H1 (cell line): Measurements from ENCODE around the gene CCDC80.

Experiments used
- GABPA ChIP-seq: IDR thresholded peaks from 2 replicates; pipeline ENCODE4 v1.6.1; 2011; ENCODE audit warnings: mild to moderate bottlenecking, low read length, moderate library complexity, borderline replicate concordance; ENCODE audit not compliant: insufficient read depth
- RFX5 ChIP-seq: IDR thresholded peaks from 2 replicates; pipeline ENCODE4 v1.6.1; 2011; ENCODE audit warnings: low read depth, low read length, improper control_type of control experiment, borderline replicate concordance
- SIN3A ChIP-seq, 2 experiments: IDR thresholded peaks in 1 of 2; conservative IDR thresholded peaks in 1 of 2; 2 replicates each; pipeline ENCODE4 v1.6.1; 2011 to 2012; ENCODE audit warnings: low read length in 2 of 2, improper control_type of control experiment in 1 of 2, low read depth in 1 of 2, mild to moderate bottlenecking in 1 of 2
- SRF ChIP-seq: IDR thresholded peaks from 2 replicates; pipeline ENCODE4 v1.6.1; 2011; ENCODE audit warnings: mild to moderate bottlenecking, low read depth, low read length, moderate library complexity
- TEAD4 ChIP-seq: IDR thresholded peaks from 2 replicates; pipeline ENCODE4 v1.6.1; 2012; ENCODE audit warnings: low read depth, low read length, inconsistent platforms, mixed read lengths

- TF ChIP-seq TEAD4 (peak; percentile 99), RFX5 (no peak), SRF (no peak), SIN3A (conservative IDR thresholded peaks at IDR 0.05 in 1 of 2, IDR thresholded peaks at IDR 0.05 in 1 of 2; ENCODE audit: low read depth in 1 of 2, low read length in 2 of 2) (peak; percentile 35 to 84; a peak in 2 of 4 replicates), GABPA (no peak)
Measured at GRCh38 chr3:112647122-112647521, 6.2 kb upstream of the CCDC80 start.
